Activated CD4-positive, alpha-beta T cell treated with anti-CD3 and anti-CD28 coated beads, Interleukin-2, Interleukin-6, amounts not matched to agents 100 ng/mL and 50 ng/mL, durations not matched to agents 16 hours and 8 hours (primary cell): Measurements from ENCODE around the gene TRAPPC4.
"Not testable (repeated sequence)": the region's sequence is repeated elsewhere in the genome, so short reads cannot be mapped to it uniquely, and the experiment has no call there.

Source experiments
- DNase-seq: peaks from one replicate; pipeline ENCODE4 v3.0.0-alpha.2; 2020

Gene TRAPPC4, protein sequence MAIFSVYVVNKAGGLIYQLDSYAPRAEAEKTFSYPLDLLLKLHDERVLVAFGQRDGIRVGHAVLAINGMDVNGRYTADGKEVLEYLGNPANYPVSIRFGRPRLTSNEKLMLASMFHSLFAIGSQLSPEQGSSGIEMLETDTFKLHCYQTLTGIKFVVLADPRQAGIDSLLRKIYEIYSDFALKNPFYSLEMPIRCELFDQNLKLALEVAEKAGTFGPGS

DNA sequence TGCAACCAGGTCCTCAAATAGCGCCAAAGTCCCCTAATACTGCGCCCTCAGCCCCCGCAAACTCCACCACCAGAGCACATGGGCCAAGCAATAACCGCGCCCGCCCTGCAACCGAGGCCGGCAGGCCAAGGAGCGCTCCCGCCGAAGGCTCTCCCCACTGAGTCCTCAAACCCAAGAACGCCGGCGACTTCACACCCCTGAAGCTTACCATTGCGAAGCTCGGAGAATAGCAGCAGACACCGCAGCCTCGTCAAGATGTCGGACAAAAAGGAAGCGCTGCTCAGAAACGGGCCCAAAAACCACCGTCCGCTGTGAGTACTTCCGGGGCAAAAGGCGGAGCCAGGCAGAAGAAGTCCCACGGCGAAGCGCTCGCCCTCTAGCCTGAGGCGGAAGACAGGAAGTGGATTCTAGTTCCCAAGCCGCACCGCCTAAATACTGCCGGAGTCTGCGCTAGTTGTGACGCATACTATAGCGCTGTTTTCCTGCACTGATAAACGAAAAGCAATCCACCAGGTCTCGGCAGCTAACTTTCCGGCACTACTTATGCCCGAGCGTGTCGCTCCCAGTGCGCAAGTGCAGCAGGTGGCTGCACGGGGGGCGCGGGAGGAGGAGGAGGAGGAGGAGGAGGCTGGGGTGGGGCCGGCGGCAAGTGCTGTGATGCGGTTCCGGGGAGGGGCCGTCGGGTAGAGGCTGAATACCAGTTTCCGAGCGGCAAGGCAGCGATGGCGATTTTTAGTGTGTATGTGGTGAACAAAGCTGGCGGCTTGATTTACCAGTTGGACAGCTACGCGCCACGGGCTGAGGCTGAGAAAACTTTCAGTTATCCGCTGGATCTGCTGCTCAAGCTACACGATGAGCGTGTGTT is at the start of gene TRAPPC4, which contains the start of gene RPS25:
TRAPPC4 (plus strand) TSS at position 693 of the 865 bp plus-strand sequence; CDS start at position 723, 30 bp downstream.
RPS25 (minus strand) TSS at position 270 of the 865 bp plus-strand sequence; CDS start at position 211, 59 bp downstream.
- peak; percentile 97 for DNase-seq

DNA sequence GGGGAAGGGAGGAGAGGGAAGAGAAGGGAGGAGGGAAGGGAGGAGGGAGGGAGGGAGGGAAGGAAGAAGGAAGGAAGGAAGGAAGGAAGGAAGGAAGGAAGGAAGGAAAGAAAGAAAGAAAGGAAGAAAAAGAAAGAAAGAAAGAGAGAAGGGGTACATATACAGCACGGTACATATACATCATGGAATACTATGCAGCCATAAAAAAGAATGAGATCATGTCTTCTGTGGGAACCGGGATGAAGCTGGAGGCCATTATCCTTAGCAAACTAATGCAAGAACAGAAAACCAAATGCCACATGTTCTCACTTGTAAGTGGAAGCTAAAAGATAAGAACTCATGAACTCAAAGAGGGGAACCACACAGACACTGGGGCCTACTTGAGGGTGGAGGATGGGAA is 49.1 kb upstream of the TRAPPC4 start:
- not testable (repeated sequence) for DNase-seq

DNA sequence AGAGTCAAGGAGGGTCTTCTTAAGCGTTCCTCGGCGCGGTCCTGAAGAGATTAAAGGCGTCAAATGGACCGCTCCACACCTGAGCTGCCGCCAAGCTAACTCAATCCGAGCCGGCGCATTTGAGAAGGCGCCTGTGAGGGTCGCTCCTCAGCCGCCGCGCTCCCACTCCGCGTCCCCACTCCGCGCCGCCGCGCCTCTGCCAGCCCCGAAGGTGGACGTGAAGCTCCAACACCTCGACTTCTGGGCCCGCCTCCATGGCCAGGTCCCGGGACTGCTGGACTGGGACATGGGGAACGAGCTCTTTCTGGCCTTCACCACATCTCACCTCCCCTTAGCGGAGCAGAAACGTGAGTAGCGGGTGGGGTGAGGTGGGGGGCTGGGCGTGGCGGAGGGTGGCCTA is 46.9 kb upstream of the TRAPPC4 start, which contains the start of gene FOXR1:
FOXR1 (plus strand) TSS at position 116 of the 400 bp plus-strand sequence; CDS start at position 287, 171 bp downstream.
- DNase-seq: no peak

DNA sequence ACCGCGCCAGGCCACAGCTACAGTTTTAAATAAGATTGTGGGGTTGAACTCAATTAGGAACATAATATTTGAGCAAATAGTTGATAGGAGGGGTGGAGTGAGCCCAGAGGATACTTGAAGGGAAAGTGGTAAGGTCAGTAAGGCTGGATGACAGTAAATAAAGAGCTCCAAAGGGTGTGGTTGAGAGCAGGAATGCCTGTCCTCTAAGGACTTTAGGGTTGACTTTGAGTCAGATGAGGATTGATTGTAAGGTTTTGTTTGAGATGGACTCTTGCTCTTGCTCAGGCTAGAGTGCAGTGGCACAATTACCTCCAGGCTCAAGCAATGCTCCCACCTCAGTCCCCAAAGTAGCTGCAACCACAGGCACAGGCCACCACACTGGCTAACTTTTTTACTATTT is 44.6 kb upstream of the TRAPPC4 start:
- DNase-seq: no peak

DNA sequence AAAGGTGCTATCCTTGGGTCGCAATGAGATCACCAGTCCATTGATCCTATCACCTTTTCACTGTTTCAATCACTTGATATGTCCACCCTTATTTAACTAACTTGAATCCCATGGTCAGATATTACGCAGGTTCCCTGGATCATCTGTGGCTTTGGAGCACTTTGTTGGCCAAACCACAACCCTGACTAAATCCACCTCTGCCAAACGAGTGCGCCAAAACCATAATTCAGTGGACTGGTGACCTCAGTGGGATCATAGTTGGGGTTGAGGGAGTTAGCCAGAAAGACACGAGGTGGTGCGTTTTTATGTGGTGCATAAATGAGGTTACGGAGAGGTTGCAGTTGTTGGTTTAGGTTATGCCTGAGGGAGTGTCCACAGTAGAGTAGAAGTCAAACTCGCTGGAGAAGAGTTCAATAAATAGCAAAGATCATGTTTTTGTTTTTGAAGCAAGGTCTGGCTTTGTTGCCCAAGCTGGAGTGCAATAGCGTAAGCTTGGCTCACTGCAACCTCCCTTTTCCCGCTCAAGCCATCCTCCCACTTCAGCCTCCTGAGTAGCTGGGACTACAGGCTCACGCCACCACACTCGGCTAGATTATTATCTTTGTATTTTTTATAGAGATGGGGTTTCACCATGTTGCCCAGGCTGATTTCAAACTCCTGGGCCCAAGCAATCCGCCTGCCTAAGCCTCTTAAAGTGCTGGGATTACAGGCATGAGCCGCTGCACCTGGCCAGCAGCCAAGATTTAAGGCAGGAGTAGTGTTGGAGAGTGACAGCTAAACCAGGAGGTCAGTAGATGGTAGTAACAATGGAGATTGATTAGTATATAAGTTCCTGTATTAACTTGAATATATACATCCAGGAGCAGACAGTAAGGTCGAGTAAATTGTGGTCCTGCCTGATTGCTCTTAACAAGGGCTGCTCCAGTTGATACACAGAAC is 42.5 kb upstream of the TRAPPC4 start:
- no peak for DNase-seq

DNA sequence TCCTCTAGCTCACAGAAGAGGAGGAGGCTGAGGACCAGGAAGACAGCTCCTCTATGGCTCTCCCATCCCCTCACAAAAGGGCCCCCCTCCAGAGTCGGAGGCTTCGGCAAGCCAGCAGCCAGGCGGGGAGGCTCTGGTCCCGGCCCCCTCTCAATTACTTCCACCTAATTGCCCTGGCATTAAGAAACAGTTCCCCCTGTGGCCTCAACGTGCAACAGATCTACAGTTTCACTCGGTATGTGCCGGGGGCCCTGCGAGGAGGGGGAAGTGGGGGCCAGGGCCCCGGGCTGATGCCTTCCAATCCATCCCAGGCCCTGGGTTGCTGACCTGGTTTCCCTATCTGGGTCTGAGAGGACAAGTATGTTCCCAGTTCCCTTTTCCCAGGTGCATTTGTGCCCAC is 39.1 kb upstream of the TRAPPC4 start:
- no peak for DNase-seq

DNA sequence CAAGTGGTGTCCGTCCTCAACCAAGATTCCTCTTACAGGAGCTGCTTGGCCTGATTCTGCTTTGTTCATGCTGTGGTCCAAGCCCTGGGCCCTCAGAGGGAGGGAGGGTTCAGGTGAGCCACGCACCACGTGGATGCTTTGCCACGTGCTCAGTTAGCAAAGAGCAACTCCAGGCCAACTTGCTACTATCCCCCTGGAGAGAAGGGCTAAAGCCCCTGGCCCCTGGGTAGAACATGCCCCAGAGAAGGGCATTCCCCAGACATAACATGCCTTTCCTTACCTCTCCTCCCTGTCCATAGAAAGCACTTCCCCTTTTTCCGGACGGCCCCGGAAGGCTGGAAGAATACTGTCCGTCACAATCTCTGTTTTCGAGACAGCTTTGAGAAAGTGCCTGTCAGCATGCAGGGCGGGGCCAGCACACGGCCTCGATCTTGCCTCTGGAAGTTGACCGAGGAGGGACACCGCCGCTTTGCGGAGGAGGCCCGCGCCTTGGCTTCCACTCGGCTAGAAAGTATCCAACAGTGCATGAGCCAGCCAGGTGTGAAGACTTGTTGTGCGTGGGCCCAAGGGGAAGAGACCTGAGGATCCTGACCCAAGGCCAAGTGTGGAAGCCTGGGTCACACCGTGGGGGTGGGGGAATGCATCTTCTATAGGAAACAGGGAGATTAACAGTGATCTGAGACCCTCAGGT is 38.2 kb upstream of the TRAPPC4 start:
- DNase-seq: no peak

DNA sequence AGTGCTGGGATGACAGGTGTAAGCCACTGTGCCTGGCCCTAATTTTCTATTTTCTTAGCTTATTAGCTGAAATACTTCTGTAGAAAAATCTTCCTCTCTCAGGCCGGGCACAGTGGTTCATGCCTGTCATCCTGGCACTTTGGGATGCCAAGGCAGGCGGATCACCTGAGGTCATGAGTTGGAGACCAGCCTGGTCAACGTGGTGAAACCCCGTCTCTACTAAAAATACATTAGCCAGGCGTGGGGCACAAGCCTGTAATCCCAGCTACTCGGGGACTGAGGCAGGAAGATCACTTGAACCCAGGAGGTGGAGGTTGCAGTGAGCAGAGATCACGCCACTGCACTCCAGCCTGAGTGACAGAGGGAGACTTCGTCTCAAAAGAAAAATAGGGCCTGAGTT is 34.2 kb upstream of the TRAPPC4 start:
- DNase-seq: not testable (repeated sequence)

DNA sequence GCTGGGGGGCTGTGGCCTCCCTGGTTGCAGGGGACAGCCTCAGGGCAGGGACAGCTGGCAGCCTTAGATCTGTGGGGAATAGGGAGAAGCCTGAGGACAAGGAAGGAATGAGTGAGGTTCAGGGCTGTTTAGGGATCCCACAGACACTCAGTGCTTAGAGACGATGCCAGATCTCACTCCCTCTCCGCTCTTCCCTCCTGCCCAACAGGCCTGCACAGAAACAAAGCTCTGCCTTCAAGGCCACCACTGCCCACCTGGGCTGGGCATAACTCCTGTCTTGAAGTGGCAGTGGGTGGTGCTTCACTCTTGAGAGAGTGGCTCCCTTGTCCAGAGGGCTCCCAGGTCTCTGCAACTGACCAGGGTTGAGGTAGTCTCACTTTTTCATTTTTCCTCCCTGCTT is 33.7 kb upstream of the TRAPPC4 start:
- DNase-seq: no peak

DNA sequence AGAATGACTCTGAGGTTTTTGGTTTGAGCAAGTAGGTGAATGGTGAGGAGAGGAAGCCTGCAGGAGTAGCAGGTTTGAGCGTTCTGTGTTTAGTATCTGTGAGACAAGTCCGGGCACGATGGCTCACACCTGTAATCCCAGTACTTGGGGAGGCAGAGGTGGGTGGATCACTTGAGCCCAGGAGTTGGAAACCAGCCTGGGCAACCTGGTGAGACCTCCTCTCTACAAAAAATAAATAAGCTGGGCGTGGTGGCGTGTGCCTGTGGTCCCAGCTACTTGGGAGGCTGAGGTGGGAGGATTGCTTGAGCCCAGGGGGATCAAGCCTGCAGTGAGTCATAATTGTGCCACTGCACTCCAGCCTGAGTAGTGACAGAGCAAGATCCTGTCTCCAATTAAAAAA is 30.3 kb upstream of the TRAPPC4 start:
- no peak for DNase-seq

DNA sequence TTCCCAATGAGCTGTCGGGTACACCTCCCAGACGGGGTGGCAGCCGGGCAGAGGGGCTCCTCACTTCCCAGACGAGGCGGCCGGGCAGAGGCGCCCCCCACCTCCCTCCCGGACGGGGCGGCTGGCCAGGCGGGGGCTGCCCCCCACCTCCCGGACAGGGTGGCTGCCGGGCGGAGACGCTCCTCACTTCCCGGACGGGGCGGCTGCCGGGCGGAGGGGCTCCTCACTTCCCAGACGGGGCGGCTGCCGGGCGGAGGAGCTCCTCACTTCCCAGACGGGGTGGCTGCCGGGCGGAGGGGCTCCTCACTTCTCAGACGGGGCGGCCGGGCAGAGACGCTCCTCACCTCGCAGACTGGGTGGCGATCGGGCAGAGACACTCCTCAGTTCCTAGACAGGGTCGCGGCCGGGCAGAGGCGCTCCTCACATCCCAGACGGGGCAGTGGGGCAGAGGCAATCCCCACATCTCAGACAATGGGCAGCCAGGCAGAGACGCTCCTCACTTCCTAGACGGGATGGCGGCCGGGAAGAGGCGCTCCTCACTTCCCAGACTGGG is 27.0 kb upstream of the TRAPPC4 start:
- DNase-seq: not testable (repeated sequence)

DNA sequence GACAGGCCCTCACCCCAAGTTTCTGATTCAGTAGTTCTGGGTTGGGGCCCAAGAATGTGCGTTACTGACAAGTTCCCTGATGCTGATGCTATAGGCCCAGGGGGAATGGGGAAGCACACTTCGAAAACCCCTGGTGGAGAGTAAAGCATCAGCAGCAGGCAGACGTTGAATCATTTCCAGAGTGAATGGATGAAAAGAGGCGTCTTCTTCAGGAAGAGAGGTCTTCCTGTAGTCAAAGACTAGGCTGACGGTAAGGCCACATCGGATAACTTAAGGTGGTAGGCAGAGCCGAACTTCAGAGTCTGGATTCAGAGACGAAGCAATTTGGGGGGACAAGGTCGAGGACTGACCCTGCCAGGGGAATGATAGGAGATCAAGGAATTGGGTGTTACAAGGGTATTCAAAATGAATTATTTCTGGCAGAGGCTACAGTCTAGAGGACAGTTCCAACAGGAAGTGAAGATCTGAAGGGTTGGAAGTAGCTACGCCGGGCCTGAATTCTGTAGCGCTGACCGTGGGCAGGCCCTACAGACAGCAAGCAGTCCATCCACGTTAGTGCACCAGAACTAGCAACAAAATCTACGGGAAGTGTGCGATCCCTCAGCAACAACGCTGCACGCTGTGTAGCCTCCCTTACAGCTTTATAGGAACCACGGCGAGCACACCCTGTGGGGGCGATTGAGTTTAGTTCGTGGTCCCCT is 21.5 kb upstream of the TRAPPC4 start:
- peak; percentile 74 for DNase-seq

DNA sequence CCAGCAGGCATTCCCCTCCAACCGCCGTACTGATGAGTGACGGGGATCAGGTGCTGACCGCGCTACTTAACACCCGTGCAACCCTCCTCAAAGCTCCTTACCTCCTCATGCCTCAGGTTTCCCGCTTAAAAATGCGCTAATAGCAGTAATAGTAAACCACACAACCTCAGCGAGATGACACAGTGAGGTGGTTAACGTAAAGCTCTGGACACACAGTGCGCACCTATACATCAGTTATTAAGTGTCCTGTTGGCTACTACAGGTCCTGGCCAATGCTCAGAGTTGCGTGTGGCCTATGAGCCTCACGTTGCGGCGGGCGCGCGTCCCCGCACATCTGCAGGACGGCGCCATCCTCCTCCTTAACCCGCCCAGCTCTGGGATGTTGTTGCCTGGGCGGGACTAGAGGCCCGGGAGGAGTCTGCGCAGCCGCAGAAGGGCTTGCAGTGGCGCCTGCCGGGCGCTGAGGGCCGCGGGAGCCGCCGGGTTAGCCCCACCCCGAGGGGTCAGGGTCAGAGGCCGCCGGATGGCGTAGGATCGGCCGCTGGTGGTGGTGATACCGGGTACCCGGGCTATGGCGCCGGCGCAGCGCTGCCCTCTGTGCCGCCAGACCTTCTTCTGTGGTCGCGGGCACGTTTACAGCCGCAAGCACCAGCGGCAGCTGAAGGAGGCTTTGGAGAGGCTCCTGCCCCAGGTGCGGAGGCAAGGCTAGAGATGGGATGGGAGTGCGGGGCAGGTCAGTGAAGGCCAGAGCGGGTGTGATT is 20.8 kb upstream of the TRAPPC4 start, which contains the start of gene CENATAC:
CENATAC (plus strand) TSS at position 512 of the 761 bp plus-strand sequence; CDS start at position 572, 60 bp downstream.
- DNase-seq: peak; percentile 98

DNA sequence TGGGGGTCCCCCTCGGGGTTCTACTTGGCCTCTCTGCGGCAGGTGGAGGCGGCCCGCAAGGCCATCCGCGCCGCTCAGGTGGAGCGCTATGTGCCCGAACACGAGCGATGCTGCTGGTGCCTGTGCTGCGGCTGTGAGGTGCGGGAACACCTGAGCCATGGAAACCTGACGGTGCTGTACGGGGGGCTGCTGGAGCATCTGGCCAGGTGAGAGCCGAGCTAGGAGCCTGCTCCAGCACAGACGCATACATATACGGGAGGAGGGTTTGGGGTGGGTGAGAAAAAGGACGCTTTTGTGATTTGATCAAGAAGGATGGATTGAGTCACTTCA is 20.2 kb upstream of the TRAPPC4 start:
- no peak for DNase-seq

DNA sequence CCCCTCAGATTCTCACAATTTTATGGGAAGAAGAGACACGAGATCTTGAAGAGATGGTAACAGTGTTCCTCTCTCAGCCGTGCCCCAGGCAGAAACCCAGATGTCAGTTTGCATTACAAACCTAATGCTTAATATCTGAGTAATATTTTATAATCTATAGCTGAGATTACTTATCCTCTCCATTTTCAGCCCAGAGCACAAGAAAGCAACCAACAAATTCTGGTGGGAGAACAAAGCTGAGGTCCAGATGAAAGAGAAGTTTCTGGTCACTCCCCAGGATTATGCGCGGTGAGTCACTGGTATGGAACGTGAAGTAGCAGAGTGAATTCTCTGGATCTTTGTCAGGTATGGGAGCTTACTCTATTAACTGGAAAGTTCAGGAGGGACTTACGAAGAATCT is 19.7 kb upstream of the TRAPPC4 start:
- DNase-seq: no peak

DNA sequence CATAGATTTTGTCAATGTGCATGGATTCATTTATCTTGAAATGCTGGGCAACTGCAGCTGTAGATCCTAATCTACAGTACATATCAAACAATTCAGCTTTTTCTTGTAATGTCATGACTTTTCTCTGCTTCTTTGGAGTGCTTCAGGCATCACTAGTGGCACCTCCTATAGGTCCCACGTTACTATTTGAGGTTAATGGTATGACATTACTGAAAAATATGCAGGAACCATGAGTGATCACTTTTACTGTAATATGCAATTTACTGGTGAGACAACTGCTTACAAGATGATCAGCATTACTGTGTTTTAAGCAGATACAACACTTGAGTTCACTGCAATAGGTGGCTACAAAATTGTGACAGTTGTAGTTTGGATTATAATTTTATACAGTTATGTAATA is 17.7 kb upstream of the TRAPPC4 start:
- no peak for DNase-seq

DNA sequence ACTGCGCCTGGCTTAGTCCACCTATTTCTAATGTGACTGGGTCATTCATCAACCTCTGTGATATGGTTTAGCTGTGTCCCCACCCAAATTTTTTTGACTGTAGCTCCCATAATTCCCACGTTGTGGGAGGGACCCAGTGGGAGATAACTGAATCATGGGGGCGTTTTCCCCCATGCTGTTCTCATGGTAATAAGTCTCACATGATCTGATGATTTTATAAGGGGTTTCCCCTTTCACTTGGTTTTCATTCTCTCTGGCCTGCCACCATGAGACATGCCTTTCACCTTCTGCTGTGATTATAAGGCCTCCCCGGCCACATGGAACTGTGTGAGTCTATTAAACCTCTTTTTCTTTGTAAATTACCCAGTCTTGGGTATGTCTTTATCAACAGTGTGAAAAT is 11.9 kb upstream of the TRAPPC4 start:
- no peak for DNase-seq

DNA sequence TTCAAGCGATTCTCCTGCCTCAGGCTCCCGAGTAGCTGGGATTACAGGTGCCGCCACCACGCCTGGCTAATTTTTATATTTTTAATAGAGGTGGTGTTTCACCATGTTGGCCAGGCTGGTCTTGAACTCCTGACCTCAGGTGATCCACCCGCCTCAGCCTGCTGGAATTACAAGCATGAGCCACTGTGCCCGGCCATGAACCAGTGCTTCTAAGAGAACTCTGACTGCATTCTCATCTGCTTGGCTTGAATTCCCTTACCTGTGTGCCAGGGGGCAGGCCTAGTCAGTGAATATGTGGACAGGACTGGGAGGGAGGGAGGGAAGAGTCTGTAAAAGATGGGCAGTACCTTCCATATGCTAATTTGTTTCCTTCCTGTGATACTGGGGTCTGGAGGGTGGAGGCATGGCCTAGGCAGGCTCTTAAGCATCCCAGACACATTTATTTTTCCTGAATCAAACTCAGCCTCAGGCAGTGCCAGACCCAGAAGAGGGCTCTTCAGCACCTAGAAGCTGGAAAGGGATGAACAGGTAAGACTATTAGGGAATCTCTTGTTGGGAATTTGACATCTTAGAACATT is 7.0 kb upstream of the TRAPPC4 start:
- no peak for DNase-seq

DNA sequence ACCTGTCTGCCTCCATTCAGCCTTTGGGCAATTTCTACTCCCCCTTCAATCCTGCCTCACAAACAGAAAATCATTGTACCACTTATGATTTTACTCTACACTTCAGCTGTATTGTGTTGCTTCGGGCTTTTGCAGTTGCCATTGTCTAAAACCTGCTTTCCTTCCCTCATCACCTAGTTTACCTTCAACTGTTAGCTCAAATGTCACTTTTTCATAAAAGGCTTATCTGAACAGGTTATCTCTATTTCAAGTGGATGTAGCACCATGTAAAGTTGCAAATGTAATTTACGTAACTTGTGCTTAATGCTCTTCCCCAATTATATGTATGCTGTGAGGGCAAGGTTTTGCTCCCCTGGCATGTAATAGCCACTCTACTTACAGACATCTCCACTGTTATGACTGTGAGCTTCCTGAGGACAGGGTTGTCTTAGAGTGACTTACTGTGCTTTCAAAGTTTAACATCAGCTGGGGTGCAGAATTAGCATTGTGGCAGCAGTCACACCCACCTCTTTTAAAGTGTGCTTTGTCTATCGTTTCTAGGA is 5.9 kb upstream of the TRAPPC4 start:
- no peak for DNase-seq
